GM19239 (cell line): ENCODE results near the gene NTM.
A peak's percentile ranks its signal among the peaks of the same experiment; 100 is the strongest.
"Not testable (repeated sequence)": the region's sequence is repeated elsewhere in the genome, so short reads cannot be mapped to it uniquely, and the experiment has no call there.

Experiments
- DNase-seq: peaks from one replicate; pipeline ENCODE4 v3.0.0; 2011; ENCODE audit warnings: low spot score; ENCODE audit not compliant: insufficient read length
- FAIRE-seq: peaks from 2 replicates; lab custom pipeline; 2011; peaks lifted over from hg19 to GRCh38; lab: Jason Lieb, UNC

The NTM gene

DNA sequence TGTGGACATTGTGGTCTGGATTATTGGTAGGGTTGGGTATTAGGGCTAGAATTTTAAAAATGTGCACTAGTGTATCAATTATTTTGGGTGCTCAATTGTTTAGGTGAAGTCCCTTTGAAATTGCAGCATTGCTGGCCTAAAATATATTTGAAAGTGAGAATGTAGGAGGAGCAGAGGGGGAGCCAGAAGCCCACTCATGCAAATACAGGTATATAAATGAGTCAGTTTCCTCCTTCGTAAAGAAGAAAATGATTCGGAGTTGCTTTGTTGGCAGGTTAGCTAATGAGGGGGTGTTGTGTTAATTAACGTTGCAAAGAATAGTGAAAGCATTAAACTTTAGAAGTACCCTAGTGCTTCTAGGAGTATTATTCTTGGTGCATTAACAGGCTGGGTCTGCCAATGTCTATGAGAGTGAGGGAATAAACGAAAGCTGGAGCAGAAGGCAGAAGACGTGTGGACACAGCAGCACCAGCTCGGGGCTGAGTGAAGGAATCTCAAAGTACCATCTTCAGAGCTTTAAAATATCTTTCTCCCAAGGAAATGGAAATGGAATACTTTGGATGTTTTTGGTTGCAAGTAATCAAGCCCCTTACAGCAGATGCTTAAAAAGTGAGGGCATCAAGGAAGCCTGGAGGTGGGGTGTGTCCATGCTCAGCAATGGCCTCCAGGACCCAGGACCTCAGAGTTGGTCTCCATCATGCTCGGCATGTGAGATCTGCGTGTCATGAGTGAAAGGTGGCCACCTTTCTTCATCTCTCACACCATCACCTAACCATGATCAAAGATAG, 522.9 kb downstream of the NTM start:
- peak; percentile 81 for FAIRE-seq

GRCh38 chr11:131893988-131894387, 523.6 kb downstream of the NTM start:
- no peak for DNase-seq
- no peak for FAIRE-seq

More for the DNA sequence above, 522.9 kb downstream of the NTM start:
- DNase-seq: no peak

DNA sequence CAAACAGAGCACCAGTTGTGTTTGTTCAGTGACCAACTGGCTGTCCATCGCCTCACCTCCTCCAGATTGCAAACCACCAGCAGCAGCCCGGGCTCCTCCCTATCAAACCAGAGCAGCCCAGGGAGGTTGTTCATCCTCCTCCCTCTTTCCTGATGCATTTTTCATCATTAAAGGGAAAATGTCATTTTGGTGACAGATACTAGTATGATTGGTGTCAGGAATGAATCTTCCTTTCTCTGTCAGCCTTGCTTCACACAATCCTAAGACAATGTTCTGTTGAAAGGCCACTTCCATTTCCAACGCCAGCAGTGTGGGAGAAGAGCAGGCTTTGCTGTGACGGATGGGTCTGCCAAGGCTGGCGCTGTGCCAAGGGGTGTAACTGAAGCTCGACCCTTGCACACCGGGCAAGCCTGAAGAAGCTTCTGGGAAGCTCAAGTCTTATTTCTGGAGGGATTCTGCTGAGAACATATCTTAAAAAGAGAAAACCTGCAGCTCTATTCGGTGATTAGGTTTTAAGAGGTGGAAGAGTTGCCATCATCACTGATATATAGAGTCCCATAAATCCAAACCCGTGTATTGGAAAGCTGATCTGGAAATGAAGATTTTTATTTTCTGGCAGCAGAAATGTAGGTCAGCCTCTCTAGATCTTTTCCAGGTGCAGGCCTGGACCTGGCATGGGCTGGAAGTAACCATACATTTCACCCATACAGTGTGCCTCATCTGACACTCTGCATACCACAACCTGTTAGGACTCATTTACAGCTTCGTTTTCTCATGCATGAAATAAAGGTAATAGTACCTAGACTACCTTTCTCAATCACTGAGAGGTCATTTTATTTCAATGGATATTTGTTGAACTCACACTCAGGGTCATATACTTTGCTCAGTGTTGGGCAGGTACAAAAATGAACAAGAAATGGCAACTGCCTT, 524.5 kb downstream of the NTM start:
- DNase-seq (no peak), FAIRE-seq (no peak)

GRCh38 chr11:131895865-131896264, 525.5 kb downstream of the NTM start:
- DNase-seq: no peak
- no peak for FAIRE-seq

DNA sequence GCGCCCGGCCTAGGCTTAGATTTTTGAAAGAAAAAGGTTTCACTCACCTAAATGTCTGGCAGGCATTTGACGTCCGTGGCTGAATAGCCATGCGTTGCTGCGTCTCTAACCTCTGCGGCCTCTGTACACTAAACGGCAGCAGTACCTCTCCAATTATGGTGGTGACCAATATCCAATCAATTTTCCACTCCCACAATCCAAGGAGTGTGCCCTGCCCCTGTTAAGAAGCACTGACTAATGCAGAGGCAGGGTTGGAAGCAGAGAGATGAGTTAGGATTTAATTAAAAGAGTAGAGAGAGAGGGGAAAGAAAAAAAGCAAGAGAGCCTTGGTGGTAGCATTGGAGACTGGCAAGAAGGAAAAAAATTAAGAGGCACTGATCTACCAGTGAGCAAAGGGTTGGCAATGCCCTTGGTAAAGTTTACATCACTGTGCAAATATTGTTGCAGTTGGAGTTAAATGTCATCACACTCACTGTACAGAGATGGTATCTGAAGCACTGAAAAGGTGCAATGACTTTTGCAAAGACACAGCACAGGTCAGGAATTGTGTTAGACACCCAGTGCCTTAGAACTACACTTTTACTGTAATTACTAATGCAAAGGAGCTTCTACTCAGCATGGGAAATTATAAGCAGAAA, 526.7 kb downstream of the NTM start:
- DNase-seq: no peak
- FAIRE-seq: no peak

DNA sequence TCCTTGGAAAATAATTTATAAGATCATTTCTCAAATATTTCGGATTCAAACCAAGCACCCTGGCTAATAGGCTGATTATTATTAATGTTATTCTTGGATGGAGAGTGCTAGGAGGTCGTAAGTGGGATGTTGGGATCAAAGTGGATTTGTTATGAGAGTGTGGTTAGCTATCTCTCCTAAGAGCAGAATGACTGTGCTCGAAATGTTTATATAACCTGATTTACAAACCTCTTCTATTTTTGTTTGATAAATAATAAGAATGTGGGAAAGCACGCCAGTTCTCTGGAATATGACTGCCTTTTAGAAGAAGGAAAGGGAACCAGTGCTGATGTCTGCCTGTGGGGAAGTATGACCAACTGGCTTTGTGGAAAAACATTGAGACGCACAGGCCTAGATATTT, 527.5 kb downstream of the NTM start:
- FAIRE-seq: no peak
- DNase-seq: no peak

DNA sequence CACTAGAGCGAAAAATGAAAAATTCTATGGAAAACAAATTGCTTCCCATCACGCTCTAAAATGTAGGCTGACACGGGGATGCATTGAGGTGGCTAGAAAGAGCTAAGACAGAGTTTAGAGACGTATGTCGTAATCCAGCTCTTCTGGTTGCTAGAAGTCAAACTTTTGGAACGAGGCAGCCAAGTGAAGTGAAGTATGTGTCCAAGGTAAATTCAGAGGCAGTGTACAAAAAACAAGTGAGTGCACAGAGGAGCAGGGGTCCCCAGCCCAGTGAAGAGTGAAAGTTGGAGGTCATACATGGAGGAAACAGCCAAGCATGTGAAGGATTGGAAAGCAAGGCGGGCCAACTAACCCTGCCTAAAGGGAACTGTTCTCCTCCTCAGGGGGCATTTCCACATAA, 528.5 kb downstream of the NTM start:
- DNase-seq (no peak), FAIRE-seq (no peak)

GRCh38 chr11:131899950-131900580, 529.6 kb downstream of the NTM start:
- peak; percentile 47 for FAIRE-seq

GRCh38 chr11:131902421-131902820, 532.0 kb downstream of the NTM start:
- FAIRE-seq (no peak), DNase-seq (no peak)

More at GRCh38 chr11:131899950-131900580, 529.6 kb downstream of the NTM start:
- DNase-seq: no peak

GRCh38 chr11:131903074-131903473, 532.7 kb downstream of the NTM start:
- DNase-seq (no peak), FAIRE-seq (no peak)

GRCh38 chr11:131904756-131905155, 534.3 kb downstream of the NTM start:
- DNase-seq (no peak), FAIRE-seq (no peak)

DNA sequence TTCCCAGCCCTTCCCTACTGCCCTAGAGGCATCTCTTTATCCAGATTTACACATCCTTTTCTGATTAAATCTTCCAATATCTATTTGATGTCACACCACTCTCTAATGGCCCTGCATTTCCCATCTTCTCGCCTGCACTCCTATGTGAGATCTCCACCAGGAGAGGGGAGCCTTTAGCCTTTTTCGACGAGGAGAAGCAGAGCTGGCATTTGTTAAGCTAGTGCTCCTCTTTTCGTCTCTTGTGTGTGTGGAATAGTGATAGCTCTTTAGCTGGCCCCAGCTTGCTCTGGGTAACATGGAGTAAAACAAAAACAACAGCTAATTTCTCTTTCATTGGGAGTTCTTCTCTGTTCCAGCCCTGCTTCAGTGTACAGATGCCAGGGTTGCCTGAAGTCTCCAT, 536.5 kb downstream of the NTM start:
- DNase-seq (no peak), FAIRE-seq (no peak)

- DNase-seq: no peak
- FAIRE-seq: no peak
Measured at GRCh38 chr11:131907371-131907770, 537.0 kb downstream of the NTM start.

DNA sequence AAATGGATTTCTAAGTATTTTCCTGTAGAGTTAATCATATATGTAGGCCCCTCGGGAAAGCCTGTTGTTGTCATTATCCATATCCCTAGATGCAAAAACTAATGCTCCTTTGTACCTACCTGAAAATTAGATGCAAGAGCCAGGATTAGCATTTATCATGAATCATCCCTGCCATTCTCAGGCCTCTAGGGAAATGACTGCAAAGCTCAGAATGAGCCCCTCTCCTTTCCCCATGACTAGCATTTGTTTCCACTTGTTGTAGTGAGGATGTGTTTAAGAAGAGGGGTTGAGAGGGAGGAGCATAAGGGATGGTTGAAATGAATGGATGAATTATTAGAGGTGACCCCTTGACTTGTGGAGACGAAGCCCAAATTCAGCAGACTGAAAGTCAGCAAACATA, 537.9 kb downstream of the NTM start:
- DNase-seq: no peak
- no peak for FAIRE-seq

- no peak for DNase-seq
- FAIRE-seq: no peak
Measured at GRCh38 chr11:131909426-131910177, 539.2 kb downstream of the NTM start.

DNA sequence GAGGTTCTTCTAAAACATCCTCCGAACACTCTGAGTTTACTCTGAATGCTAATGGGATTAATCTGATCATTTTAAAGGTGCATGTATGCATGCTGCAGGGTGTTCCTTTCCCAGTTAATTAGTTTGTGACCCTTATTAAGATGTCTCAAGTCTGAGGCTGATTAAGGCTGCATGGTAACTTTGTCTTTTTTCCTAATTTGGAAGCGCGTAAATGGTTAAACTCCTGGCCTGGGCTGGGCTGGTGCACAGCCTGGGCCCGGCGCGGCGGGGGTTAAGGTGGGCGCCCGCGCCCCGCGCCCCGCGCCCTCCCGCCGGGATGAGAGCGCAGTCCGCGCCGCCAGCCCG, 539.7 kb downstream of the NTM start:
- no peak for FAIRE-seq
- no peak for DNase-seq

DNA sequence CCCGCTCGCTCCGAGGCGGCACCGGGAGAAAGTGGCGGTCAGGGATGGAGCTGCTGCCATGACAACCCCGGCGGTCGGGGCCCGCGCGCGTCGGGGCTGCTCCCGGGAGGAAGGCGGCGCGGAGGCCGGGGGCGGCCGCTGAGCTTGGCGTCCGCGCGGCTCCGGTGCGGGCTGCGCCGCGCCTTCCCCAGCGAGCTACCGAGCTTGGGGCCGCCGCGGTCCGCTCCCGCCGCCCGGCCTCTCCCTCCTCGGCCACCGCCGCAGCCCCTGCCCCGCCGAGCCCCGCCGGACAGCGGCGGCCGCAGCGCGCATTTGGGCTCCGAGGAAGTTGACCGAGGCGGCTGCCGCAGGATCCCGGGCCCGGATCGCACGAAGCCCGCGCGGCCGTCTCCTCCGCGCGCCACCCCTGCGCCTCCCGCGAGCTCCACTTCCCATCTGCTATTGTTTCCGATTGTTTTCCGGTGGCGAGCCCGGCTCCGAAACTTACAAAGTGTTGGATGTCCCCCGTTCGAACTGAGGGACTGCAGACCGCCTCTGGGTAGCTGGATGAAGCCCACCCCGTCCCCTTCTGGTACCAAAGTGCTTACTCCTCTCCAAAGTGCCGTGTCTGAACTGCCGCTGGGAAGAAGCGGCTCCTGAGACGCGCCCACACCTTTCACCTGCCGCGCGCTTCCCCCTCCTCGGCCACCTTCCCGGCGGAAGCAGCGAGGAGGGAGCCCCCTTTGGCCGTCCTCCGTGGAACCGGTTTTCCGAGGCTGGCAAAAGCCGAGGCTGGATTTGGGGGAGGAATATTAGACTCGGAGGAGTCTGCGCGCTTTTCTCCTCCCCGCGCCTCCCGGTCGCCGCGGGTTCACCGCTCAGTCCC, 540.3 kb downstream of the NTM start:
- no peak for DNase-seq
- no peak for FAIRE-seq

- DNase-seq, FAIRE-seq: not testable (repeated sequence)
Measured at GRCh38 chr11:131911388-131912032, 541.1 kb downstream of the NTM start.
